K562 (cell line): ENCODE measurements around the gene SOSTDC1. TPM values are rescaled to one million over a fixed set of nuclear protein-coding genes. Genes with fewer than 3 reads are reported as not detected.
A peak's percentile ranks its signal among the peaks of the same experiment; 100 is the strongest.

Experiments used
- BRD4 ChIP-seq: fragments of 200-600 bp; sonication (generic); IDR thresholded peaks from 2 replicates; pipeline ENCODE4 v1.6.1; 2017; ENCODE audit warnings: inconsistent platforms
- CEBPG ChIP-seq, 3 experiments: fragments of 200-800 bp in 1 of 3; sonication (Bioruptor generic) in 1 of 3; sonication (generic) in 1 of 3; formaldehyde crosslinking in 1 of 3; IDR thresholded peaks in 2 of 3; conservative IDR thresholded peaks in 1 of 3; 2 replicates each; pipeline versions ENCODE4 v1.6.1 to v1.8.0; 2016 to 2022; ENCODE audit warnings: missing compliant biosample characterization in 2 of 3, missing genetic modification characterization in 2 of 3, mild to moderate bottlenecking in 1 of 3, missing genetic modification reagents in 1 of 3
- KLF13 ChIP-seq: fragments of 450-650 bp; IDR thresholded peaks from 2 replicates; pipeline ENCODE4 v1.6.1; 2016; ENCODE audit warnings: missing genetic modification characterization, low read depth, mild to moderate bottlenecking, missing compliant biosample characterization, moderate library complexity, borderline replicate concordance
- MAZ ChIP-seq, 2 experiments: fragments of 450-650 bp in 1 of 2; sonication (generic) in 1 of 2; formaldehyde crosslinking; IDR thresholded peaks in 1 of 2; conservative IDR thresholded peaks in 1 of 2; 2 replicates each; pipeline versions ENCODE4 v1.4.0 to v1.5.0; 2020; ENCODE audit warnings: mild to moderate bottlenecking in 1 of 2, missing genetic modification reagents in 1 of 2
- NR1H2 ChIP-seq: sonication (generic); formaldehyde crosslinking; IDR thresholded peaks from 2 replicates; pipeline ENCODE4 v1.4.0; 2020; ENCODE audit warnings: mild to moderate bottlenecking, missing genetic modification reagents
- RB1 ChIP-seq: fragments of 450-650 bp; IDR thresholded peaks from 2 replicates; pipeline ENCODE4 v1.6.1; 2017; ENCODE audit warnings: low read depth, mild to moderate bottlenecking
- SP1 ChIP-seq: sonication (generic); formaldehyde crosslinking; IDR thresholded peaks from 2 replicates; pipeline ENCODE4 v1.8.1; 2022; ENCODE audit warnings: mild to moderate bottlenecking, missing genetic modification reagents
- polyA plus RNA-seq, 8 experiments: library from polyadenylated mRNA; depleted of rRNA in 4 of 8; stranded (reverse) in 5 of 8; unstranded in 3 of 8; fragments of >200 nt; fragmentation: Nextera tagmentation in 2 of 8; fragmentation: Illumina TruSeq in 1 of 8; extraction: Ambion mirVana in 2 of 8; extraction: Trizol in 1 of 8; gene quantifications; 2 replicates each; pipeline versions ENCODE4 v1.2.1 to v1.2.3, GENCODE V29; 2011 to 2014; ENCODE audit warnings: inconsistent platforms in 1 of 8, missing spikeins in 1 of 8
- total RNA-seq, 7 experiments: library from RNA; depleted of rRNA in 6 of 7; stranded (reverse); fragments of >200 nt in 6 of 7; fragmentation: Illumina TruSeq in 2 of 7; extraction: Trizol in 2 of 7; gene quantifications; 2 replicates each; pipeline versions ENCODE4 v1.2.1 to v1.2.3, GENCODE V29; 2011 to 2021; ENCODE audit warnings: low replicate concordance in 1 of 7
- TF ChIP-seq, protein P1 (sequence below): fragments of 450-650 bp; IDR thresholded peaks from 2 replicates; pipeline ENCODE4 v1.6.1; 2016; ENCODE audit warnings: mild to moderate bottlenecking, moderate library complexity
- TF ChIP-seq, protein P2 (sequence below): fragments of 250-450 bp; sonication (Bioruptor Pico); IDR thresholded peaks from 2 replicates; pipeline ENCODE4 v1.5.0; 2022; ENCODE audit warnings: mild to moderate bottlenecking
- TF ChIP-seq, protein P3 (sequence below): fragments of 250-450 bp; sonication (Bioruptor Pico); IDR thresholded peaks from 2 replicates; pipeline ENCODE4 v1.8.0; 2021; ENCODE audit warnings: moderate library complexity, mild to moderate bottlenecking, inconsistent platforms

The SOSTDC1 gene
- total and polyA plus RNA-seq, 9 of the 15 experiments (the other 6 are each of a cell fraction or from before 2014, with no cell fraction given): 8.3 to 48.6 (median 15.9) TPM

DNA sequence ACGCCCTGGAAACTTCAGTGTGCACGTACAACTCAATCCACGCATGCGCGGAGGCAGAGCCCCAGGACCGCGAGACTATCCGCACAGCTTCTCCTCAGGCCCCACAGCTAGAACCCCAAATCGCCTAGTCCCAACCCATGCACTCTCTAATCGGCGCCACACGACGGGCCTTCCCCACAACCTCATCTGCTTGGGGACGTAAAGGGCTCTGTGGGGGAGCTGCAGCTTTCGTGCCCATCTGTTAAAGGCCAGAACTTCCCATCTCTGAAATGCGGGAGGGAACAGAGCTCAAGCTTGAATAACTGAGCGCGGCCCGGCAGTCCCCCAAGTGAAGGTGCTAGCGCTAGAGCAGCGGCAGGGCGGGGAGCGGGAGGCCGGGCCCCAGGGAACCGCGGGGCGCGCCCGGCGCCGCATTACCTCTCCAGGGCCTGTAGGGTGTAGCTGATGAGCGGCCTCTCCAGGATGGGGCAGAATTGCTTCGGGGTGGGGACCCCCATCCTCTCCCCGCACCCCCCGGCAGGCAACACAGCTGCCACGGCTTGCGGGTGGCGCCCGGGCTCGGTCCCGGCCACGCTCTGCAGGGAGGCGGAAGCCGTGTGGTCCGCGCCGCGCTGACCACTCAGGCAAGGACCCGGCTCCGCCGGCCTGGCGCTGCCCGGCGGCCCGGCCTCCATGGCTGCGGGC is 44.7 kb downstream of the SOSTDC1 start (continued):
- TF ChIP-seq, protein P1, sequence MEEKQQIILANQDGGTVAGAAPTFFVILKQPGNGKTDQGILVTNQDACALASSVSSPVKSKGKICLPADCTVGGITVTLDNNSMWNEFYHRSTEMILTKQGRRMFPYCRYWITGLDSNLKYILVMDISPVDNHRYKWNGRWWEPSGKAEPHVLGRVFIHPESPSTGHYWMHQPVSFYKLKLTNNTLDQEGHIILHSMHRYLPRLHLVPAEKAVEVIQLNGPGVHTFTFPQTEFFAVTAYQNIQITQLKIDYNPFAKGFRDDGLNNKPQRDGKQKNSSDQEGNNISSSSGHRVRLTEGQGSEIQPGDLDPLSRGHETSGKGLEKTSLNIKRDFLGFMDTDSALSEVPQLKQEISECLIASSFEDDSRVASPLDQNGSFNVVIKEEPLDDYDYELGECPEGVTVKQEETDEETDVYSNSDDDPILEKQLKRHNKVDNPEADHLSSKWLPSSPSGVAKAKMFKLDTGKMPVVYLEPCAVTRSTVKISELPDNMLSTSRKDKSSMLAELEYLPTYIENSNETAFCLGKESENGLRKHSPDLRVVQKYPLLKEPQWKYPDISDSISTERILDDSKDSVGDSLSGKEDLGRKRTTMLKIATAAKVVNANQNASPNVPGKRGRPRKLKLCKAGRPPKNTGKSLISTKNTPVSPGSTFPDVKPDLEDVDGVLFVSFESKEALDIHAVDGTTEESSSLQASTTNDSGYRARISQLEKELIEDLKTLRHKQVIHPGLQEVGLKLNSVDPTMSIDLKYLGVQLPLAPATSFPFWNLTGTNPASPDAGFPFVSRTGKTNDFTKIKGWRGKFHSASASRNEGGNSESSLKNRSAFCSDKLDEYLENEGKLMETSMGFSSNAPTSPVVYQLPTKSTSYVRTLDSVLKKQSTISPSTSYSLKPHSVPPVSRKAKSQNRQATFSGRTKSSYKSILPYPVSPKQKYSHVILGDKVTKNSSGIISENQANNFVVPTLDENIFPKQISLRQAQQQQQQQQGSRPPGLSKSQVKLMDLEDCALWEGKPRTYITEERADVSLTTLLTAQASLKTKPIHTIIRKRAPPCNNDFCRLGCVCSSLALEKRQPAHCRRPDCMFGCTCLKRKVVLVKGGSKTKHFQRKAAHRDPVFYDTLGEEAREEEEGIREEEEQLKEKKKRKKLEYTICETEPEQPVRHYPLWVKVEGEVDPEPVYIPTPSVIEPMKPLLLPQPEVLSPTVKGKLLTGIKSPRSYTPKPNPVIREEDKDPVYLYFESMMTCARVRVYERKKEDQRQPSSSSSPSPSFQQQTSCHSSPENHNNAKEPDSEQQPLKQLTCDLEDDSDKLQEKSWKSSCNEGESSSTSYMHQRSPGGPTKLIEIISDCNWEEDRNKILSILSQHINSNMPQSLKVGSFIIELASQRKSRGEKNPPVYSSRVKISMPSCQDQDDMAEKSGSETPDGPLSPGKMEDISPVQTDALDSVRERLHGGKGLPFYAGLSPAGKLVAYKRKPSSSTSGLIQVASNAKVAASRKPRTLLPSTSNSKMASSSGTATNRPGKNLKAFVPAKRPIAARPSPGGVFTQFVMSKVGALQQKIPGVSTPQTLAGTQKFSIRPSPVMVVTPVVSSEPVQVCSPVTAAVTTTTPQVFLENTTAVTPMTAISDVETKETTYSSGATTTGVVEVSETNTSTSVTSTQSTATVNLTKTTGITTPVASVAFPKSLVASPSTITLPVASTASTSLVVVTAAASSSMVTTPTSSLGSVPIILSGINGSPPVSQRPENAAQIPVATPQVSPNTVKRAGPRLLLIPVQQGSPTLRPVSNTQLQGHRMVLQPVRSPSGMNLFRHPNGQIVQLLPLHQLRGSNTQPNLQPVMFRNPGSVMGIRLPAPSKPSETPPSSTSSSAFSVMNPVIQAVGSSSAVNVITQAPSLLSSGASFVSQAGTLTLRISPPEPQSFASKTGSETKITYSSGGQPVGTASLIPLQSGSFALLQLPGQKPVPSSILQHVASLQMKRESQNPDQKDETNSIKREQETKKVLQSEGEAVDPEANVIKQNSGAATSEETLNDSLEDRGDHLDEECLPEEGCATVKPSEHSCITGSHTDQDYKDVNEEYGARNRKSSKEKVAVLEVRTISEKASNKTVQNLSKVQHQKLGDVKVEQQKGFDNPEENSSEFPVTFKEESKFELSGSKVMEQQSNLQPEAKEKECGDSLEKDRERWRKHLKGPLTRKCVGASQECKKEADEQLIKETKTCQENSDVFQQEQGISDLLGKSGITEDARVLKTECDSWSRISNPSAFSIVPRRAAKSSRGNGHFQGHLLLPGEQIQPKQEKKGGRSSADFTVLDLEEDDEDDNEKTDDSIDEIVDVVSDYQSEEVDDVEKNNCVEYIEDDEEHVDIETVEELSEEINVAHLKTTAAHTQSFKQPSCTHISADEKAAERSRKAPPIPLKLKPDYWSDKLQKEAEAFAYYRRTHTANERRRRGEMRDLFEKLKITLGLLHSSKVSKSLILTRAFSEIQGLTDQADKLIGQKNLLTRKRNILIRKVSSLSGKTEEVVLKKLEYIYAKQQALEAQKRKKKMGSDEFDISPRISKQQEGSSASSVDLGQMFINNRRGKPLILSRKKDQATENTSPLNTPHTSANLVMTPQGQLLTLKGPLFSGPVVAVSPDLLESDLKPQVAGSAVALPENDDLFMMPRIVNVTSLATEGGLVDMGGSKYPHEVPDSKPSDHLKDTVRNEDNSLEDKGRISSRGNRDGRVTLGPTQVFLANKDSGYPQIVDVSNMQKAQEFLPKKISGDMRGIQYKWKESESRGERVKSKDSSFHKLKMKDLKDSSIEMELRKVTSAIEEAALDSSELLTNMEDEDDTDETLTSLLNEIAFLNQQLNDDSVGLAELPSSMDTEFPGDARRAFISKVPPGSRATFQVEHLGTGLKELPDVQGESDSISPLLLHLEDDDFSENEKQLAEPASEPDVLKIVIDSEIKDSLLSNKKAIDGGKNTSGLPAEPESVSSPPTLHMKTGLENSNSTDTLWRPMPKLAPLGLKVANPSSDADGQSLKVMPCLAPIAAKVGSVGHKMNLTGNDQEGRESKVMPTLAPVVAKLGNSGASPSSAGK: peak; percentile 80
- TF ChIP-seq, protein P2, sequence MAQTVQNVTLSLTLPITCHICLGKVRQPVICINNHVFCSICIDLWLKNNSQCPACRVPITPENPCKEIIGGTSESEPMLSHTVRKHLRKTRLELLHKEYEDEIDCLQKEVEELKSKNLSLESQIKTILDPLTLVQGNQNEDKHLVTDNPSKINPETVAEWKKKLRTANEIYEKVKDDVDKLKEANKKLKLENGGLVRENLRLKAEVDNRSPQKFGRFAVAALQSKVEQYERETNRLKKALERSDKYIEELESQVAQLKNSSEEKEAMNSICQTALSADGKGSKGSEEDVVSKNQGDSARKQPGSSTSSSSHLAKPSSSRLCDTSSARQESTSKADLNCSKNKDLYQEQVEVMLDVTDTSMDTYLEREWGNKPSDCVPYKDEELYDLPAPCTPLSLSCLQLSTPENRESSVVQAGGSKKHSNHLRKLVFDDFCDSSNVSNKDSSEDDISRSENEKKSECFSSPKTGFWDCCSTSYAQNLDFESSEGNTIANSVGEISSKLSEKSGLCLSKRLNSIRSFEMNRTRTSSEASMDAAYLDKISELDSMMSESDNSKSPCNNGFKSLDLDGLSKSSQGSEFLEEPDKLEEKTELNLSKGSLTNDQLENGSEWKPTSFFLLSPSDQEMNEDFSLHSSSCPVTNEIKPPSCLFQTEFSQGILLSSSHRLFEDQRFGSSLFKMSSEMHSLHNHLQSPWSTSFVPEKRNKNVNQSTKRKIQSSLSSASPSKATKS (CRISPR knock-in tag): no peak
- TF ChIP-seq, protein P3, sequence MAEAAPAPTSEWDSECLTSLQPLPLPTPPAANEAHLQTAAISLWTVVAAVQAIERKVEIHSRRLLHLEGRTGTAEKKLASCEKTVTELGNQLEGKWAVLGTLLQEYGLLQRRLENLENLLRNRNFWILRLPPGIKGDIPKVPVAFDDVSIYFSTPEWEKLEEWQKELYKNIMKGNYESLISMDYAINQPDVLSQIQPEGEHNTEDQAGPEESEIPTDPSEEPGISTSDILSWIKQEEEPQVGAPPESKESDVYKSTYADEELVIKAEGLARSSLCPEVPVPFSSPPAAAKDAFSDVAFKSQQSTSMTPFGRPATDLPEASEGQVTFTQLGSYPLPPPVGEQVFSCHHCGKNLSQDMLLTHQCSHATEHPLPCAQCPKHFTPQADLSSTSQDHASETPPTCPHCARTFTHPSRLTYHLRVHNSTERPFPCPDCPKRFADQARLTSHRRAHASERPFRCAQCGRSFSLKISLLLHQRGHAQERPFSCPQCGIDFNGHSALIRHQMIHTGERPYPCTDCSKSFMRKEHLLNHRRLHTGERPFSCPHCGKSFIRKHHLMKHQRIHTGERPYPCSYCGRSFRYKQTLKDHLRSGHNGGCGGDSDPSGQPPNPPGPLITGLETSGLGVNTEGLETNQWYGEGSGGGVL: no peak
- TF ChIP-seq MAZ (CRISPR knock-in tag; conservative IDR thresholded peaks at IDR 0.05 in 1 of 2, IDR thresholded peaks at IDR 0.05 in 1 of 2) (peak; percentile 63 to 67; a peak in 3 of 4 replicates), NR1H2 (CRISPR knock-in tag) (no peak), RB1 (peak; percentile 50; the same call in 1 of the 2 replicates), CEBPG (CRISPR knock-in tag; IDR thresholded peaks at IDR 0.05) (no peak), CEBPG (tag; conservative IDR thresholded peaks at IDR 0.05 in 1 of 2, IDR thresholded peaks at IDR 0.05 in 1 of 2) (no peak), SP1 (peak; percentile 33; the same call in 1 of the 2 replicates), BRD4 (no peak), KLF13 (tag) (no peak)
